HG03520 (cell line): Measurements from ENCODE around the gene FKBP3.

ENCODE experiments used
- ATAC-seq: cut with Tn5 transposase; IDR thresholded peaks from one replicate; pipeline ENCODE4 v1.9.1; 2021; ENCODE audit warnings: mild to moderate bottlenecking, moderate library complexity; ENCODE audit not compliant: unreplicated experiment

Gene FKBP3

DNA sequence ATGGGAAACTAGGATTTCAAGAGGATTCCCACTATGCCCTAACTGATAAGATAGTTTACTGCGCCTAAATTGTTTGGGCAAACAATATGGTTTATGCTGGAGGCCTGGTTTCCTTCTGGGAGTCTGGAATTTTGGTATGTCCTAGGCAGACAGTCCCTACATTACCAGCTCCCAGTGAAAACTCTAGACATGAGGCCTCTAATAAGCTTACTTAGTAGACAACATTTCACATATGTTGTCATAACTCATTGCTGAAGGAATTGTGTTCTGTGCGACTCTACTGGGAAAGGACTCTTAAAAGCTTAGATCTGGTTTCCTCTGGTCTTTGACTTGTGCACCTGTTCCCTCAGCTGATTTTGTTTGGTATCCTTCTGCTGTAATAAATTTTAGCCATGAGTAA, 68.3 kb downstream of the FKBP3 start:
- ATAC-seq = no peak
